Activated naive CD4-positive, alpha-beta T cell treated with anti-CD3 and anti-CD28 coated beads, Interleukin-2, amount 10 ng/mL, durations not matched to agents 5 hours and 36 hours (primary cell): ENCODE results near the gene ARHGAP44. TPM values are rescaled to one million over a fixed set of nuclear protein-coding genes. Genes with fewer than 3 reads are reported as not detected.

Source experiments
- microRNA-seq: library from miRNA; unstranded; fragments of <30 nt; microRNA quantifications from one replicate; pipeline ENCODE4 v1.2.0, GENCODE V29; 2022; ENCODE audit warnings: borderline microRNAs expressed, borderline replicate concordance
- total RNA-seq, 2 experiments: library from RNA; stranded (reverse); gene quantifications; one replicate each; pipeline ENCODE4 v1.2.3, GENCODE V29; 2021

The ARHGAP44 gene
- total RNA-seq = under 1 TPM; 0.05 to 0.30 TPM

GRCh38 chr17:12789481-12790248 lies at the start of gene ARHGAP44:
ARHGAP44 (plus strand) TSS chr17:12789498; CDS start chr17:12789839, 341 bp downstream.

GRCh38 chr17:13017655-13018459 lies 228.6 kb downstream of the ARHGAP44 start, which contains the start of gene ELAC2:
ELAC2 (minus strand) TSS chr17:13018027; CDS start chr17:13017947, 80 bp downstream.

Small RNAs within 50 kb of the gene (microRNA-seq; reads per million reads assigned to microRNA genes)
- not detected for gene MIR1269B

Other genes with a start within 250 kb of the ARHGAP44 start
- gene MYOCD, start 123.6 kb upstream of the ARHGAP44 start, total RNA-seq = not detected
- 10 to 100 TPM; 53.4 to 54.9 TPM for gene ELAC2, start 228.5 kb downstream of the ARHGAP44 start, total RNA-seq